AG09309 (cell line): ENCODE measurements around the gene TFAP2A.

Source experiments
- DNase-seq: peaks from one replicate; pipeline ENCODE4 v3.0.0-alpha.2; 2010; ENCODE audit warnings: low read depth
- H3K4me3 ChIP-seq: 2 replicates; pipeline ENCODE4 v1.5.1; 2011; ENCODE audit warnings: mild to moderate bottlenecking, low read depth, low read length, moderate library complexity; ENCODE audit not compliant: control insufficient read depth
- CTCF ChIP-seq: IDR thresholded peaks from 2 replicates; pipeline ENCODE4 v1.5.1; 2011; ENCODE audit warnings: mild to moderate bottlenecking, low read depth, low read length, inconsistent platforms; ENCODE audit not compliant: insufficient read depth, control insufficient read depth; ENCODE audit errors: missing control alignments

The TFAP2A gene

DNA sequence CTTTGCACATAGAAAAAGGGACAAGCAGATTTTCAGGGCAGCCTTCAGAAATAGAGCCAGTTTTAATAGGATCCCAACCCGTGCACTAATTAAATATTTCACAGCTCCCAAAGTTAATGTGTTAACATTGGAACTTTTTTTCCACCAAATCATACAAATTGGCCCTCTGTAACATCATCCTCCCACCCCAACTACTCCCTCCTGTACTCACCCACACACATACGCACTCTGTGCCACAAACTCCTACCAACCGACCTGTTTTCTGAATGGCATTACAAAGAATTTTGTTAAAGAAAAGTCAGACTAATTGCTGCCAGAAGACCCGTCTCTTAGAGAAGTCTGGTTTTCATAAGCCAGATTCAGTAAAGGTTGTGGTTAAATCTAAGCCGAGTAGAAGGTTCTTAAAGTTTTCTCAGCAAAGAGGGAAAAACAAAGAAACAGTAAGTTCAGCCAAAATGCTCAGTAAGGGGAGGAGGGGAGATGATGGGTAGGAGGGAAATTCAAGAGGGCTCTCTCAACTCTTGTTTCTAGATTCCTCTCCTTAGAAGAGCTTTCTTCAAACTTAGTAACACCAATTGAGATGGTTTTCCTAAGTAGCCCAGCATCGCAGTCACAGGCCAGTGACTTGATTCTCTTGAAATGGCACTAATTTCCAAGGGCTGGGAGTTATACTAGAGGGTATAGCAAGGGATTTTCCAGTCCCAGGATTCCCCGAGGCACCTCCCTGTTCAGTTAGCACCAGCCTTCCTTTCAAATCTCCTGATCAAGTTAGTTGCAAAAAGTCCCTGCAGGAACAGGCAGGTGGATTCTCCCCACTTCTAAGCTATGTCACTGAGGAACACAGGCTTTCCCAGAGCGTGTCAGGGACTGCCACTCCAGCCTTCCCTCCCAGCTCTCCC, 27.9 kb downstream of the TFAP2A start:
- no peak for TF ChIP-seq CTCF

DNA sequence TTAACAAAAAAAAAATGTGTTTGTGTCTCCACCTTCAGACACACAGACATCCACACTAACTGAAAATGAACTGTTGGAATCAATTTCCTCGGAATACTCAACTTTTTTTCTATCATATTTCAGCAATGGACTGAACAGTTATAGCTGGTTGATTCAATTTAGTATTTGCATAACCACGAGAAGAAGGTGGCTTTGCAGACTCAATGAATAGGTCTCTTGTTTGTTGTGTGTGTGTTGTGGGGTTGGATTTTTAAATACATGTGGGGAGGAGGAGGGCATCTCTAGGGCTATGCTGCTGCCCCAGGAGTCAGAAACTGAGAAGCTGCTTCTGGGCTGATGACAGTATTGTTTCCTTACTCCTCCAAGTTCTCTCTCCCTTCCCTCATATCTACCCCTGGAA, 28.7 kb downstream of the TFAP2A start:
- no peak for TF ChIP-seq CTCF
- DNase-seq = no peak
- no peak overlapping the region for H3K4me3 ChIP-seq

More for the DNA sequence above, 27.9 kb downstream of the TFAP2A start:
- no peak for DNase-seq
- no peak overlapping the region for H3K4me3 ChIP-seq

GRCh38 chr6:10385524-10386132, 29.2 kb downstream of the TFAP2A start:
- DNase-seq = no peak
- no peak overlapping the region for H3K4me3 ChIP-seq
- TF ChIP-seq CTCF = no peak

- no peak overlapping the region for H3K4me3 ChIP-seq
- DNase-seq = no peak
- no peak for TF ChIP-seq CTCF
Observed at GRCh38 chr6:10384610-10385523, 30.0 kb downstream of the TFAP2A start.

- H3K4me3 ChIP-seq = no peak overlapping the region; the same call in 1 of the 2 replicates
- no peak for TF ChIP-seq CTCF
- DNase-seq = no peak
Observed at GRCh38 chr6:10384091-10384609, 30.7 kb downstream of the TFAP2A start.
